Fibroblast of lung (primary cell): ENCODE data around the gene ZNF322. TPM values are rescaled to one million over a fixed set of nuclear protein-coding genes. Genes with fewer than 3 reads are reported as not detected.
"Not testable (repeated sequence)": the region's sequence is repeated elsewhere in the genome, so short reads cannot be mapped to it uniquely, and the experiment has no call there.

ENCODE experiments used
- DNase-seq, 2 donors: peaks; one replicate each; pipeline versions ENCODE4 v3.0.0 to v3.0.0-alpha.2; 2010; ENCODE audit warnings: low read depth in 2 of 2
- H2AFZ ChIP-seq: 2 replicates; pipeline ENCODE4 v1.5.1; 2012; ENCODE audit warnings: low read length, control low read depth, inconsistent platforms
- H3K27ac ChIP-seq: 2 replicates; pipeline ENCODE4 v1.5.1; 2011; ENCODE audit warnings: low read length, control low read depth; ENCODE audit not compliant: insufficient read depth
- H3K27me3 ChIP-seq: 2 replicates; pipeline ENCODE4 v1.5.1; 2011; ENCODE audit warnings: mild to moderate bottlenecking, low read length; ENCODE audit not compliant: control insufficient read depth, insufficient read depth
- H3K36me3 ChIP-seq: 2 replicates; pipeline ENCODE4 v1.5.1; 2011; ENCODE audit warnings: low read length; ENCODE audit not compliant: control insufficient read depth, insufficient read depth
- H3K4me1 ChIP-seq: 2 replicates; pipeline ENCODE4 v1.5.1; 2011; ENCODE audit warnings: low read length; ENCODE audit not compliant: control insufficient read depth, insufficient read depth; ENCODE audit errors: extremely low read depth
- H3K4me2 ChIP-seq: 2 replicates; pipeline ENCODE4 v1.5.1; 2011; ENCODE audit warnings: low read length, control low read depth; ENCODE audit not compliant: insufficient read depth; ENCODE audit errors: extremely low read depth
- H3K4me3 ChIP-seq, 4 experiments: fragments of 200-600 bp in 1 of 4; sonication (generic) in 1 of 4; replicated peaks in 1 of 4; 2 replicates each; pipeline ENCODE4 v1.5.1; 2011 to 2016; ENCODE audit warnings: low read length in 4 of 4, low read depth in 3 of 4, mild to moderate bottlenecking in 3 of 4, control low read depth in 2 of 4, inconsistent platforms in 1 of 4, mixed read lengths in 1 of 4; ENCODE audit not compliant: insufficient read depth in 1 of 4; ENCODE audit errors: control extremely low read depth in 1 of 4
- H3K79me2 ChIP-seq: 2 replicates; pipeline ENCODE4 v1.5.1; 2012; ENCODE audit warnings: mild to moderate bottlenecking, low read length, inconsistent platforms; ENCODE audit not compliant: control insufficient read depth, insufficient read depth
- H3K9ac ChIP-seq: 2 replicates; pipeline ENCODE4 v1.5.1; 2011; ENCODE audit warnings: mild to moderate bottlenecking, low read length, control low read depth; ENCODE audit not compliant: insufficient read depth
- H3K9me3 ChIP-seq: 2 replicates; pipeline ENCODE4 v1.5.1; 2012; ENCODE audit warnings: low read depth, low read length; ENCODE audit not compliant: control insufficient read depth, insufficient read depth
- H4K20me1 ChIP-seq: 2 replicates; pipeline ENCODE4 v1.5.1; 2011; ENCODE audit warnings: low read length; ENCODE audit not compliant: control insufficient read depth, insufficient read depth; ENCODE audit errors: extremely low read depth
- EZH2 ChIP-seq: IDR thresholded peaks from 2 replicates; pipeline ENCODE4 v1.5.1; 2012; ENCODE audit warnings: low read length, control low read depth, mild to moderate bottlenecking; ENCODE audit errors: missing control alignments
- polyA minus RNA-seq: library from RNA; depleted of rRNA, polyadenylated mRNA; stranded (reverse); fragments of >200 nt; gene quantifications from 2 replicates; pipeline ENCODE4 v1.2.3, GENCODE V29; 2011; ENCODE audit warnings: low replicate concordance
- polyA plus RNA-seq, 2 donors: library from polyadenylated mRNA; depleted of rRNA in 1 of 2; stranded (reverse) in 1 of 2; unstranded in 1 of 2; fragments of >200 nt; gene quantifications; 2 replicates each; pipeline ENCODE4 v1.2.1, GENCODE V29; 2011 to 2012; ENCODE audit warnings: missing spikeins in 1 of 2
- total RNA-seq: library from RNA; depleted of rRNA; stranded (reverse); fragments of >200 nt; gene quantifications from 2 replicates; pipeline ENCODE4 v1.2.1, GENCODE V29; 2014
- TF ChIP-seq, protein P1 (sequence below), 2 donors: IDR thresholded peaks in 1 of 2; conservative IDR thresholded peaks in 1 of 2; 1 replicate in 1 of 2; 2 replicates in 1 of 2; pipeline ENCODE4 v1.5.1; 2011 to 2012; ENCODE audit warnings: low read length in 2 of 2, control low read depth in 1 of 2, inconsistent platforms in 1 of 2, low read depth in 1 of 2, mild to moderate bottlenecking in 1 of 2

ZNF322 gene
- total RNA-seq (17.3 and 17.7 TPM in 2 replicates), polyA plus RNA-seq (7.5 and 13.3 TPM in 2 replicates), polyA minus RNA-seq (5.4 and 19.6 TPM in 2 replicates)
- polyA plus RNA-seq (2012): 6.3 and 9.6 TPM in 2 replicates

DNA sequence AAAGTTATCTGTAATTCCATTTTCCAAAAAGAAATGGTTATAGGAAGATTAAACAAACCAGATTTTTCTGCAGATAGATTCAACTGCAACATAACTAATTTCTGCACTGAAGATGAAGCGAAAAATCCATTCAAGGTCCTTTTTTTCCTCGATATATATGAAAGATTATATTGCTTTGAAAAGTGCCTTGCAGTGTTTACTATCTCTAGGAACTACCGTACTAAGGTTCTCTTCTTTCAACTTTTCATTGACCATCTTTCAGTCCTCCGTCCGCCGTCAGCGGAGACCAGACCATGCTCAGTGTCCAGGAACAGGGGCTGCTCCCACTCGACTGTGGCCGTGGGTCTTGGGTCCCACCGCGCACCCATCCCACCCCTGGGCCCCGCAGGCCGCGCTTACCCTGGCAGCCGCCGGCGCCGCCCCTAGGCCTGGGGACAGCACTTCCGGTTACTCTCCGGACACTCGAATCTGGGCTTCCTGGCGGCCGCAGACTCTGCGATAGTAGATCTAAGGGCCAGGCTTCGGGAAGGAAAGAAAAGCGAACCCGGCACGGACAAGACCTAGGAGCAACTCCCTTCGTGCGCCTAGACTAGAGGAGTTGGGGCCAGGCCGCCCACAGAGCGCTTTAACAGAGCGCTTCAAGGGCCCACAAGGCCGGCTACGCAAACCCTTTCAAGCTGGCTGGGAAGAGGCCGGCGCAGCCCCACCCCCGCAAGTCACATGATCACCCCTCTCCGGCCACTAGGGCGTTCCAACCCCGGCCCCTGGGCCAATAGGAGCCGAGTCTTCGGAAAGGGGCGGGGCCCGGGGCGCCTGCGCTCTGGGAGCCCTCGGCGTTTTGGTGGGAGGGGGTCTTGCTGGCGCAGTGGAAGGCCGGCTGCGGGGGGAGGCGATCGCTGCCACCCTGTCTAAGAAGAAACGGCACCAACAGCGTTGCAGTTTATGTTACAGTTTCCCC lies at the start of gene ZNF322:
TSS of gene ZNF322 (minus strand) at position 705 of the 958 bp plus-strand sequence. CDS start 21,193 bp downstream, outside the sequence.
- H4K20me1 ChIP-seq: no peaks in the 10 kb centered on the region
- peak within 1 kb of the TSS; percentile 68 to 92 (median 78) for H3K4me3 ChIP-seq
- TF ChIP-seq, protein P1, sequence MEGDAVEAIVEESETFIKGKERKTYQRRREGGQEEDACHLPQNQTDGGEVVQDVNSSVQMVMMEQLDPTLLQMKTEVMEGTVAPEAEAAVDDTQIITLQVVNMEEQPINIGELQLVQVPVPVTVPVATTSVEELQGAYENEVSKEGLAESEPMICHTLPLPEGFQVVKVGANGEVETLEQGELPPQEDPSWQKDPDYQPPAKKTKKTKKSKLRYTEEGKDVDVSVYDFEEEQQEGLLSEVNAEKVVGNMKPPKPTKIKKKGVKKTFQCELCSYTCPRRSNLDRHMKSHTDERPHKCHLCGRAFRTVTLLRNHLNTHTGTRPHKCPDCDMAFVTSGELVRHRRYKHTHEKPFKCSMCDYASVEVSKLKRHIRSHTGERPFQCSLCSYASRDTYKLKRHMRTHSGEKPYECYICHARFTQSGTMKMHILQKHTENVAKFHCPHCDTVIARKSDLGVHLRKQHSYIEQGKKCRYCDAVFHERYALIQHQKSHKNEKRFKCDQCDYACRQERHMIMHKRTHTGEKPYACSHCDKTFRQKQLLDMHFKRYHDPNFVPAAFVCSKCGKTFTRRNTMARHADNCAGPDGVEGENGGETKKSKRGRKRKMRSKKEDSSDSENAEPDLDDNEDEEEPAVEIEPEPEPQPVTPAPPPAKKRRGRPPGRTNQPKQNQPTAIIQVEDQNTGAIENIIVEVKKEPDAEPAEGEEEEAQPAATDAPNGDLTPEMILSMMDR (conservative IDR thresholded peaks at IDR 0.05 in 1 of 2, IDR thresholded peaks at IDR 0.05 in 1 of 2; ENCODE audit: low read depth in 1 of 2, low read length in 2 of 2): no peak
- TF ChIP-seq EZH2: no peak
- H3K4me2 ChIP-seq: peak within 1 kb of the TSS; percentile 97
- no peaks in the 10 kb centered on the region for H3K9me3 ChIP-seq
- no peaks in the 10 kb centered on the region for H3K4me1 ChIP-seq
- peak within 1 kb of the TSS; percentile 100 for H2AFZ ChIP-seq
- H3K9ac ChIP-seq: peak within 1 kb of the TSS; percentile 67
- no peaks in the 10 kb centered on the region for H3K27me3 ChIP-seq
- peaks cover 2% of the 10 kb centered on the region for H3K36me3 ChIP-seq
- peak within 1 kb of the TSS; percentile 63 for H3K27ac ChIP-seq
- DNase-seq: peak; percentile 91 to 92
- peaks cover 20% of the 10 kb centered on the region for H3K79me2 ChIP-seq

GRCh38 chr6:26705780-26706179 lies 46.2 kb upstream of the ZNF322 start:
- not testable (repeated sequence) for H3K27me3 ChIP-seq, H3K9me3 ChIP-seq, H3K4me3 ChIP-seq, H2AFZ ChIP-seq, H4K20me1 ChIP-seq, H3K27ac ChIP-seq, H3K4me1 ChIP-seq, H3K9ac ChIP-seq, H3K36me3 ChIP-seq, H3K79me2 ChIP-seq, H3K4me2 ChIP-seq, DNase-seq

DNA sequence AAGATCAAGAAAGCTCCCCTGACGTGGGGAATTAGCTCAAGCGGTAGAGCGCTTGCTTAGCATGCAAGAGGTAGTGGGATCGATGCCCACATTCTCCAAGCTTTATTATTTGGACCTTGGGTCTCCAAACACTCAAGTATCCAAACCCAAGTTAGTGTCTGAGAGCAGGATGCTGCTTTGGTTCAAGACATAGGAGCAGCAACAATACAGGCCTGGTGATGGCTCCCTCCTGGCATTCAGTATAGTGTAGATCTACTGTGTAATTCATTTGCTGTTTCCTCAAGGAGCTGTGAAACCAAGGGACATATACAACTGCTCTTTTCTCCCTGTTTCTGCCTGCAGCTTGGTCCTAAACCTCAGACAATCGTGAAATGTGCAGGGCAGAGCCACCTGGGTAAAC lies 45.8 kb upstream of the ZNF322 start:
- not testable (repeated sequence) for H4K20me1 ChIP-seq, H3K27ac ChIP-seq, H3K4me1 ChIP-seq, H3K36me3 ChIP-seq, H3K27me3 ChIP-seq, H3K9me3 ChIP-seq, H3K4me3 ChIP-seq, H3K4me2 ChIP-seq, DNase-seq, H2AFZ ChIP-seq, H3K9ac ChIP-seq, H3K79me2 ChIP-seq

DNA sequence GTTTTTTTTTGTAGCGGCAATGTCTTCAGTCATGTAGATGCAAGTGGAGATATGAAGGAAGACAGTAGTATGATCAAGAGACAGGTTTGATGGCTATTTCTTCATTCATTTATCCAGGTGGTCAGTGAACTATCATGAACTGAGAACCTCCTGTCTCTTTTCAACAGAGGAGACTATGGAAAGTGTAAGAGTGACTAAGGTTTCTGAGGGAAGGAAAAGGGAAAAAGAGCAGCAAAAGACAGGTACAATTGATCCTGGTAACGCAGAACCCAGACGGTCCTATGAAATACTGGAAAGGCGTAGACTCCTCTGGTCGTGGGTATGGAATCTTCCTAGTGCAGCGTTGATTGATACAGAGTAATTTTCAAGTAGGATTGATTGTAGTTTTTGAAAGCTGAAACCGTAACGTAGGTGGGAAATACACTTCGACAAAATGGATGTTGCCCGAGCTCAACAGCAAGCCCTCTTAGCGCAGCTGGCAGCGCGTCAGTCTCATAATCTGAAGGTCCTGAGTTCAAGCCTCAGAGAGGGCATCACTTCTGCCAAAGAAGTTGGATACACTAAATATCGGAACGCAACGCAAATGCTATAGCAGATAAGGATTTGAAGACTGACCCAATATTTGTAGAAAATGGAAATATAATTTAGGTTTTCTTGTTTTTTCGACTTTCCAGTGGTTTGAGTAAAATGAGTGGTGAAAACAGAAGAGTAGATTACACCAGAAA lies 41.6 kb upstream of the ZNF322 start:
- not testable (repeated sequence) for H3K9ac ChIP-seq, H3K27ac ChIP-seq, H3K9me3 ChIP-seq, H3K4me3 ChIP-seq, H4K20me1 ChIP-seq, H3K36me3 ChIP-seq, H3K4me2 ChIP-seq, H2AFZ ChIP-seq, H3K4me1 ChIP-seq, H3K27me3 ChIP-seq, DNase-seq, H3K79me2 ChIP-seq

DNA sequence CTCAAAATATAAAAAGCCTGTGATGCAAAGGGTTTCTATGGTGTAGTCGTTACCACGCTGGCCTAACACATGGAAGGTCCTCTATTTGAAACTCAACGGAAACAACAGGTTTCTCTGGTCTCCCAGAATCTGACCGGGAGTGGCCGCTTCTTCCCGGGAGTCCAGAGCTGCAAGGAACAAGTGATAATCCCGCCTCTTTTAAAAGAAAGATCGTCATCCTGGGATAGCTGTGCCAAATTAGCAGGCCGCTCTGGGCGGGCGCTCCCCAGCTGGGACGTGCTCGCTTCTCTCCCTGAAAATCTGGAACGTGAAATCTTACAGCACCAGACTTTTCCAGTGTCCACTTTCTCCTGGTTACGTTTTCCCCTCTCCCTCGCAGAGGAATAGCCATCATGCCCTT lies 38.0 kb upstream of the ZNF322 start:
- H3K79me2 ChIP-seq, H3K4me2 ChIP-seq, H3K27ac ChIP-seq, H3K27me3 ChIP-seq, H4K20me1 ChIP-seq, H3K4me3 ChIP-seq, DNase-seq, H3K4me1 ChIP-seq, H3K9me3 ChIP-seq, H3K9ac ChIP-seq, H3K36me3 ChIP-seq, H2AFZ ChIP-seq: not testable (repeated sequence)
